ENCODE results near the gene FUT1. TPM values are rescaled to one million over a fixed set of nuclear protein-coding genes. Genes with fewer than 3 reads are reported as not detected.

FUT1 gene
- total and polyA plus RNA-seq, 2 of the 8 experiments (the other 6 are each of a cell fraction or from before 2014, with no cell fraction given), result 7.4 to 12.9 TPM

DNA sequence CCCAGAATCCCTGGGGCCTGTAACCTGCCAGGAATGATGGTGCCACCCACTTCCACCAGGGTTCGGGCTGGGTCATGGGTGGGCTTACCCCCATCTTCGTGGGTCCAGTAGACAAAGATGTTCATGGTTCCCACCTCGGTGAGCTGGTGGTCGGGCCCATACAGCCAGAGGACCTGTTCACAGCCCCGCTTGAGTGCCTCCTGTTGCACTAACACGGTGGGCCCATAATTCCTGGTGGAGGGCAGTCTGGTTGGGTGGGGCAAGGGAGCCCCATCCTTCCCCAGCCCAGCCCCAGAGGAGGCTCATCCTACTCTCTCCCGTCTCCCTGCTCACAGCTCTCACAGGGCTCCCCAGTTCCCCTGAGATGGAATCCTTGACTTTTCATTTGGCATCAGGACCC, 44.7 kb upstream of the FUT1 start:
- no peak for FAIRE-seq
- CTCF ChIA-PET (ENCODE audit: partially characterized antibody), result interaction anchor here (0.5 to 17.5 kb wide), 6 partner anchors 9 to 1198 kb away, joined by 5 to 285 read pairs (median 37); partner anchors contain the start of genes BCAT2 and HSD17B14
- TF ChIP-seq NANOG (IDR thresholded peaks at IDR 0.05; ENCODE audit: insufficient read depth, low read depth, low read length, poor library complexity, severe bottlenecking) (no peak), SAP30 (IDR thresholded peaks at IDR 0.05; ENCODE audit: insufficient read depth, insufficient replicate concordance, low read length) (no peak), RBBP5 (IDR thresholded peaks at IDR 0.05; ENCODE audit: borderline replicate concordance, low read depth, low read length) (no peak), EZH2 (IDR thresholded peaks at IDR 0.05; ENCODE audit: low read depth, low read length, severe bottlenecking) (no peak), HDAC6 (IDR thresholded peaks at IDR 0.05; ENCODE audit: low read depth, low read length) (no peak), CHD1 (IDR thresholded peaks at IDR 0.05; ENCODE audit: low read depth, low read length) (no peak), CBX5 (IDR thresholded peaks at IDR 0.05; ENCODE audit: low read depth, low read length) (no peak), EP300 (IDR thresholded peaks at IDR 0.05; ENCODE audit: borderline replicate concordance in 1 of 2, low read depth in 2 of 2, low read length in 2 of 2) (no peak), MAFK (IDR thresholded peaks at IDR 0.05; ENCODE audit: low read depth, low read length) (no peak), SUZ12 (IDR thresholded peaks at IDR 0.05; ENCODE audit: low read length) (no peak), BRCA1 (IDR thresholded peaks at IDR 0.05; ENCODE audit: low read depth, low read length) (no peak)
- TF ChIP-seq, protein P1, sequence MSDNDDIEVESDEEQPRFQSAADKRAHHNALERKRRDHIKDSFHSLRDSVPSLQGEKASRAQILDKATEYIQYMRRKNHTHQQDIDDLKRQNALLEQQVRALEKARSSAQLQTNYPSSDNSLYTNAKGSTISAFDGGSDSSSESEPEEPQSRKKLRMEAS (IDR thresholded peaks at IDR 0.05), result no peak
- TF ChIP-seq, protein P2, sequence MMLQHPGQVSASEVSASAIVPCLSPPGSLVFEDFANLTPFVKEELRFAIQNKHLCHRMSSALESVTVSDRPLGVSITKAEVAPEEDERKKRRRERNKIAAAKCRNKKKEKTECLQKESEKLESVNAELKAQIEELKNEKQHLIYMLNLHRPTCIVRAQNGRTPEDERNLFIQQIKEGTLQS (IDR thresholded peaks at IDR 0.05; ENCODE audit: insufficient read depth, low read depth, low read length), result no peak

More for the DNA sequence above, 44.7 kb upstream of the FUT1 start:
- Histone ChIP-seq H2AK5ac (ENCODE audit: low read depth, low read length) (no peak overlapping the region), H3K27ac (ENCODE audit: low read depth, low read length) (no peak overlapping the region), H3K4me3 (ENCODE audit: extremely low read depth in 1 of 4, insufficient read depth in 2 of 4, low read depth in 3 of 4, low read length in 4 of 4) (no peak overlapping the region), H2BK15ac (ENCODE audit: low read length) (no peak overlapping the region), H2BK120ac (replicated peaks; ENCODE audit: low read depth, low read length) (no peak overlapping the region), H4K91ac (replicated peaks; ENCODE audit: insufficient read length, low read length) (no peak overlapping the region), H3K23me2 (ENCODE audit: low read depth, low read length) (no peaks in the 10 kb centered on the region), H3K4me2 (ENCODE audit: insufficient read depth in 1 of 2, low read depth in 2 of 2, low read length in 2 of 2) (no peak overlapping the region), H3K9ac (replicated peaks in 1 of 4; ENCODE audit: extremely low read depth in 1 of 4, low read depth in 3 of 4, low read length in 3 of 4) (no peak overlapping the region), H3K79me2 (ENCODE audit: control insufficient read depth in 1 of 2, insufficient read depth in 2 of 2, low read length in 2 of 2) (no peaks in the 10 kb centered on the region), H3K4me1 (replicated peaks in 1 of 4; ENCODE audit: control insufficient read depth in 3 of 4, insufficient read depth in 4 of 4, low read length in 3 of 4) (peaks cover 0 to 16% (median 10%) of the 10 kb centered on the region in 4 experiments; a peak in 6 of 7 replicates), H2BK20ac (ENCODE audit: low read length) (no peak overlapping the region), H2BK5ac (ENCODE audit: low read depth, low read length) (no peak overlapping the region), H4K20me1 (replicated peaks in 1 of 2; ENCODE audit: control insufficient read depth in 1 of 2, insufficient read depth in 2 of 2, low read length in 2 of 2) (no peaks in the 10 kb centered on the region), H3K14ac (ENCODE audit: insufficient read length) (no peak overlapping the region), H3K23ac (ENCODE audit: insufficient read length) (no peak overlapping the region), H2AFZ (ENCODE audit: low read length) (no peak overlapping the region), H3K18ac (ENCODE audit: extremely low read depth, low read length) (no peak overlapping the region), H3K9me3 (ENCODE audit: insufficient read depth in 2 of 2, low read depth in 1 of 2, low read length in 1 of 2) (no peaks in the 10 kb centered on the region), H3K56ac (replicated peaks; ENCODE audit: insufficient read length, low read depth, low read length) (no peak overlapping the region), H3K4ac (replicated peaks; ENCODE audit: insufficient read length, low read depth, low read length) (no peak overlapping the region), H3K27me3 (replicated peaks in 1 of 4; ENCODE audit: control insufficient read depth in 3 of 4, extremely low read depth in 1 of 4, insufficient read depth in 3 of 4, low read length in 3 of 4) (no peaks in the 10 kb centered on the region), H2BK12ac (ENCODE audit: low read depth, low read length) (no peak overlapping the region), H4K8ac (ENCODE audit: extremely low read depth, insufficient read depth, low read length) (no peak overlapping the region), H3K79me1 (ENCODE audit: low read depth, low read length) (no peaks in the 10 kb centered on the region), H4K5ac (ENCODE audit: insufficient read length, low read depth, low read length) (no peak overlapping the region), H3K36me3 (ENCODE audit: control insufficient read depth in 2 of 4, insufficient read depth in 4 of 4, low read length in 3 of 4) (no peaks in the 10 kb centered on the region)
- no peak for DNase-seq (ENCODE audit: low read depth in 1 of 2, low spot score in 2 of 2)
- 86% methylated on average over 7 of the region's 7 CpGs; no CpG with 5 or more reads in 1 of the 2 experiments for WGBS, 2 experiments (ENCODE audit: extremely low coverage in 1 of 2, insufficient coverage in 1 of 2, insufficient read length in 1 of 2, insufficient replicate concordance in 2 of 2, low coverage in 1 of 2, low lambda C conversion rate in 2 of 2, missing lambda C conversion rate in 1 of 2)
- POLR2A ChIA-PET (ENCODE audit: partially characterized antibody), result interaction anchor here (0.6 to 2.8 kb wide), 5 partner anchors 10 to 47 kb away, joined by 3 to 11 read pairs (median 3); partner anchors contain the start of gene HSD17B14

All from H1 (cell line).